GM21723 (cell line): ENCODE data around the gene UNC13D.
"Not testable (repeated sequence)": the region's sequence is repeated elsewhere in the genome, so short reads cannot be mapped to it uniquely, and the experiment has no call there.

ENCODE experiments used
- ATAC-seq: cut with Tn5 transposase; IDR thresholded peaks from one replicate; pipeline ENCODE4 v1.9.1; 2021; ENCODE audit warnings: mild to moderate bottlenecking, moderate library complexity; ENCODE audit not compliant: unreplicated experiment

UNC13D gene

GRCh38 chr17:75807861-75808260, 36.3 kb downstream of the UNC13D start:
- no peak for ATAC-seq

- no peak for ATAC-seq
These were observed 37.2 kb downstream of the UNC13D start for GRCh38 chr17:75806822-75807500.

- no peak for ATAC-seq
These were observed 40.3 kb downstream of the UNC13D start for GRCh38 chr17:75803883-75804282.

- no peak for ATAC-seq
These were observed 44.8 kb downstream of the UNC13D start for GRCh38 chr17:75799402-75799801.

- no peak for ATAC-seq
These were observed 48.2 kb downstream of the UNC13D start for GRCh38 chr17:75795820-75796607.

- ATAC-seq, result no peak
These were observed 50.7 kb downstream of the UNC13D start for GRCh38 chr17:75793460-75793859.

GRCh38 chr17:75791254-75791653, 53.0 kb downstream of the UNC13D start:
- ATAC-seq, result no peak

GRCh38 chr17:75785016-75785890, 59.0 kb downstream of the UNC13D start:
- peak; percentile 53 for ATAC-seq

GRCh38 chr17:75784473-75785015, 59.7 kb downstream of the UNC13D start, which contains the start of gene UNK:
Gene UNK, plus strand, starts transcription at chr17:75784806. Its CDS starts 75 bp downstream, at chr17:75784881.
- peak; percentile 60 for ATAC-seq

GRCh38 chr17:75783803-75784472, 60.3 kb downstream of the UNC13D start:
- no peak for ATAC-seq

GRCh38 chr17:75783069-75783783, 61.0 kb downstream of the UNC13D start:
- ATAC-seq, result no peak

GRCh38 chr17:75779987-75780889, 64.0 kb downstream of the UNC13D start:
- no peak for ATAC-seq

- peak; percentile 66 for ATAC-seq
These were observed 64.8 kb downstream of the UNC13D start for GRCh38 chr17:75779250-75779986.

- ATAC-seq, result peak; percentile 9
These were observed 65.3 kb downstream of the UNC13D start for GRCh38 chr17:75778861-75779249.

- not testable (repeated sequence) for ATAC-seq
These were observed 65.9 kb downstream of the UNC13D start for GRCh38 chr17:75778066-75778860.

GRCh38 chr17:75777296-75777922, 66.8 kb downstream of the UNC13D start:
- no peak for ATAC-seq
